ENCODE results near the gene DPP3.
A peak's percentile ranks its signal among the peaks of the same experiment; 100 is the strongest.
"Not testable (repeated sequence)": the region's sequence is repeated elsewhere in the genome, so short reads cannot be mapped to it uniquely, and the experiment has no call there.

The DPP3 gene

GRCh38 chr11:66480117-66480938 is at the start of gene DPP3:
Gene DPP3 (plus strand): TSS chr11:66480434. CDS start chr11:66482201, 1,767 bp downstream.
- H3K27ac ChIP-seq, result peak within 1 kb of the TSS; percentile 93
- no peak for TF ChIP-seq CTCF (conservative IDR thresholded peaks at IDR 0.05; ENCODE audit: low read depth)
- CTCF ChIA-PET, result interaction anchor here (0.5 to 0.7 kb wide), 4 partner anchors 110 to 400 kb away, joined by 3 to 5 read pairs (median 3); no protein-coding TSS in a partner anchor
- POLR2A ChIA-PET (ENCODE audit: low non-redundant PET), result interaction anchor here (0.5 to 0.9 kb wide), 4 partner anchors 14 to 197 kb away, joined by 3 to 6 read pairs (median 4); partner anchors contain the start of genes PELI3 and RBM4B
- peak; percentile 99 for DNase-seq (ENCODE audit: low spot score)

- CTCF ChIA-PET, result interaction anchor here (0.9 kb wide), 1 partner anchor 22 kb away, joined by 7 read pairs; no protein-coding TSS in a partner anchor
- POLR2A ChIA-PET (ENCODE audit: low non-redundant PET); DNase-seq (ENCODE audit: low spot score); H3K27ac ChIP-seq: not testable (repeated sequence)
Measured at GRCh38 chr11:66431287-66431686, 48.9 kb upstream of the DPP3 start.

GRCh38 chr11:66431871-66432329 is 48.3 kb upstream of the DPP3 start:
- CTCF ChIA-PET; H3K27ac ChIP-seq; POLR2A ChIA-PET (ENCODE audit: low non-redundant PET): not testable (repeated sequence)
- peak; percentile 23 for DNase-seq (ENCODE audit: low spot score)

GRCh38 chr11:66432597-66432996 is 47.6 kb upstream of the DPP3 start:
- no peak overlapping the region for H3K27ac ChIP-seq
- POLR2A ChIA-PET (ENCODE audit: low non-redundant PET), result no interaction called here
- no peak for DNase-seq (ENCODE audit: low spot score)
- CTCF ChIA-PET, result interaction anchor here (0.7 kb wide), 1 partner anchor 24 kb away, joined by 3 read pairs; no protein-coding TSS in a partner anchor
- TF ChIP-seq CTCF (conservative IDR thresholded peaks at IDR 0.05; ENCODE audit: low read depth), result no peak

- no peak for DNase-seq (ENCODE audit: low spot score)
- no peak for TF ChIP-seq CTCF (conservative IDR thresholded peaks at IDR 0.05; ENCODE audit: low read depth)
- ChIA-PET CTCF (interaction anchor here (1.4 to 2.3 kb wide), 4 partner anchors 14 to 29 kb away, joined by 4 to 10 read pairs (median 6); no protein-coding TSS in a partner anchor), POLR2A (ENCODE audit: low non-redundant PET) (no interaction called here)
- H3K27ac ChIP-seq, result peak overlapping the region; percentile 78
Measured at GRCh38 chr11:66437979-66438503, 42.2 kb upstream of the DPP3 start.

GRCh38 chr11:66438504-66439466 is 41.4 kb upstream of the DPP3 start, which contains the start of gene MRPL11:
Gene MRPL11 (minus strand): TSS chr11:66438848. CDS start chr11:66438754, 94 bp downstream.
- peak within 1 kb of the TSS; percentile 78 for H3K27ac ChIP-seq
- TF ChIP-seq CTCF (conservative IDR thresholded peaks at IDR 0.05; ENCODE audit: low read depth), result peak; percentile 89
- ChIA-PET POLR2A (ENCODE audit: low non-redundant PET) (no interaction called here), CTCF (interaction anchor here (0.6 to 2.3 kb wide), 13 partner anchors 9 to 254 kb away, joined by 3 to 10 read pairs (median 4); no protein-coding TSS in a partner anchor)
- peak; percentile 98 for DNase-seq (ENCODE audit: low spot score)

GRCh38 chr11:66440101-66440939 is 39.9 kb upstream of the DPP3 start:
- DNase-seq (ENCODE audit: low spot score); H3K27ac ChIP-seq: not testable (repeated sequence)
- POLR2A ChIA-PET (ENCODE audit: low non-redundant PET), result interaction anchor here (0.5 kb wide), 1 partner anchor 246 kb away, joined by 3 read pairs; no protein-coding TSS in a partner anchor
- CTCF ChIA-PET, result interaction anchor here (1.0 to 2.3 kb wide), 2 partner anchors 22 to 39 kb away, joined by 4 to 8 read pairs; no protein-coding TSS in a partner anchor

- DNase-seq (ENCODE audit: low spot score); H3K27ac ChIP-seq; CTCF ChIA-PET: not testable (repeated sequence)
- POLR2A ChIA-PET (ENCODE audit: low non-redundant PET), result interaction anchor here (0.5 kb wide), 1 partner anchor 245 kb away, joined by 3 read pairs; no protein-coding TSS in a partner anchor
Measured at GRCh38 chr11:66440940-66441282, 39.3 kb upstream of the DPP3 start.
